KOPT-K1 (cell line): ENCODE measurements around the gene MT1M.

ENCODE experiments used
- H3K27ac ChIP-seq: fragments of 200-600 bp; sonication (generic); 2 replicates; pipeline ENCODE4 v1.5.1; 2016; ENCODE audit warnings: antibody characterized with exemption, mild to moderate bottlenecking, low read depth, low read length; ENCODE audit not compliant: poor library complexity, severe bottlenecking
- H3K36me3 ChIP-seq: fragments of 200-600 bp; sonication (generic); 2 replicates; pipeline ENCODE4 v1.5.1; 2017; ENCODE audit warnings: antibody characterized with exemption, mild to moderate bottlenecking, low read length, moderate library complexity; ENCODE audit not compliant: insufficient read depth
- H3K9me3 ChIP-seq: fragments of 200-600 bp; sonication (generic); 2 replicates; pipeline ENCODE4 v1.5.1; 2017; ENCODE audit warnings: antibody characterized with exemption, low read length, mild to moderate bottlenecking; ENCODE audit not compliant: insufficient read depth, poor library complexity, severe bottlenecking

Gene MT1M

GRCh38 chr16:56682703-56683397 is 50.4 kb downstream of the MT1M start:
- H3K9me3 ChIP-seq = peaks cover 10% of the 10 kb centered on the region
- peak overlapping the region; percentile 45 for H3K27ac ChIP-seq
- H3K36me3 ChIP-seq = no peaks in the 10 kb centered on the region
